Astrocyte (in vitro differentiated cells and primary cell): ENCODE measurements around the gene CAV1.

Experiments
- EZH2 ChIP-seq: IDR thresholded peaks from 2 replicates; pipeline ENCODE4 v1.6.1; 2012; ENCODE audit warnings: mild to moderate bottlenecking, low read length, inconsistent platforms; ENCODE audit not compliant: insufficient read depth
- TF ChIP-seq, protein P1 (sequence below): IDR thresholded peaks from 2 replicates; pipeline ENCODE4 v1.5.1; 2011; ENCODE audit warnings: low read depth, mild to moderate bottlenecking, inconsistent platforms, low read length, moderate library complexity; ENCODE audit not compliant: insufficient read depth

DNA sequence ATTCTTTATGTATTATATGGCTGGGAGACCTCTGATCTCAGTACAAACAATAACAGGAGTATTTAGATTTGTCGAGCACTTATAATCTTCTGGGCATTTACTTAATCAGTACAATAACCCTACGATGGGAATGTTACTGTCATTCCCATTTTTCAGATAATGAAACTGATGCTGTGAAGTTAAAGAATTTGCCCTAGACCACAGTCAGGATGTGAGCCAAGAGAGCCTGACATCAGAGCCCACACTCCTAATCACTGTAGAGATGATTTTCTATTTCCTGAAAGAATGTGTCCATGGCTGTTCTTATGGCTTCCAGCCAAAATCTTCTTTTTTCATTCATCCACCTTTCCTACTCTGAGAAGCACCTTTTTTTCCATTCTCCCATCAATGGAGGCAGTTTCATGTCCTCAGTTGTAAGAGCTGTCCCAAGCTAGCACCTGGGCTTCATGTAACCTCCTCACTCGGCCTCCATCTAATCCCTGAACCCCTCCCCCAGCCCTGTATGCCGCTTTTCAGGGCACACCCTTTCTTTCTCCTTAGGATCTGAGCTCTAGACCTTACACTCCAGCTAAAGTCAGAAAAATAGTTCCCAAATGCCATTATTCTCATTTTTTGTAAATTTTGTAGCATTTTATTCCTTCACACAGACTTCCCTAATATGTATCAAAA is 12.2 kb upstream of the CAV1 start:
- TF ChIP-seq, protein P1, sequence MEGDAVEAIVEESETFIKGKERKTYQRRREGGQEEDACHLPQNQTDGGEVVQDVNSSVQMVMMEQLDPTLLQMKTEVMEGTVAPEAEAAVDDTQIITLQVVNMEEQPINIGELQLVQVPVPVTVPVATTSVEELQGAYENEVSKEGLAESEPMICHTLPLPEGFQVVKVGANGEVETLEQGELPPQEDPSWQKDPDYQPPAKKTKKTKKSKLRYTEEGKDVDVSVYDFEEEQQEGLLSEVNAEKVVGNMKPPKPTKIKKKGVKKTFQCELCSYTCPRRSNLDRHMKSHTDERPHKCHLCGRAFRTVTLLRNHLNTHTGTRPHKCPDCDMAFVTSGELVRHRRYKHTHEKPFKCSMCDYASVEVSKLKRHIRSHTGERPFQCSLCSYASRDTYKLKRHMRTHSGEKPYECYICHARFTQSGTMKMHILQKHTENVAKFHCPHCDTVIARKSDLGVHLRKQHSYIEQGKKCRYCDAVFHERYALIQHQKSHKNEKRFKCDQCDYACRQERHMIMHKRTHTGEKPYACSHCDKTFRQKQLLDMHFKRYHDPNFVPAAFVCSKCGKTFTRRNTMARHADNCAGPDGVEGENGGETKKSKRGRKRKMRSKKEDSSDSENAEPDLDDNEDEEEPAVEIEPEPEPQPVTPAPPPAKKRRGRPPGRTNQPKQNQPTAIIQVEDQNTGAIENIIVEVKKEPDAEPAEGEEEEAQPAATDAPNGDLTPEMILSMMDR = no peak
- no peak for TF ChIP-seq EZH2
